Left colon (tissue), 2 donors: ENCODE results near the gene HDAC3. TPM values are rescaled to one million over a fixed set of nuclear protein-coding genes. Genes with fewer than 3 reads are reported as not detected.

Experiments
- ATAC-seq: fragments of 200-7000 bp; cut with Tn5 transposase; one replicate; pipeline ENCODE4 v1.9.1; 2020; ENCODE audit warnings: mild to moderate bottlenecking, moderate library complexity
- DNase-seq, 2 donors: peaks; one replicate each; pipeline ENCODE4 v3.0.0-alpha.2; 2020
- intact Hi-C, 2 donors: fragments of 100-400 bp; cut with DNase I in 1 of 2; cut with micrococcal nuclease in 1 of 2; formaldehyde crosslinking; loops; one replicate each; pipeline versions ENCODE4 v1.11.2 to v1.14.0; 2022; cut with DNase I, micrococcal nuclease
- total RNA-seq, 2 donors: library from RNA; stranded (reverse); fragmentation: NEBNext Ultra II Directional; extraction: Animal tissue kit (Norgen Biotek cat#: 25700); gene quantifications; one replicate each; pipeline ENCODE4 v1.2.1, GENCODE V29; 2021
- donor health status: DM: no; HTN: no; CAD: no.
- donor health status: DM: yes; HTN: yes; CAD: no.

The HDAC3 gene
- total RNA-seq, 2 donors from 2014 or later, result 37.8 to 40.5 TPM

GRCh38 chr5:141664733-141665461, 28.2 kb upstream of the HDAC3 start:
- ATAC-seq (peak; percentile 96), DNase-seq (peak; percentile 74 to 87)
- intact Hi-C loops, result no loop called here

GRCh38 chr5:141663506-141663905, 26.9 kb upstream of the HDAC3 start:
- intact Hi-C loops, result no loop called here
- ATAC-seq, result no peak

DNA sequence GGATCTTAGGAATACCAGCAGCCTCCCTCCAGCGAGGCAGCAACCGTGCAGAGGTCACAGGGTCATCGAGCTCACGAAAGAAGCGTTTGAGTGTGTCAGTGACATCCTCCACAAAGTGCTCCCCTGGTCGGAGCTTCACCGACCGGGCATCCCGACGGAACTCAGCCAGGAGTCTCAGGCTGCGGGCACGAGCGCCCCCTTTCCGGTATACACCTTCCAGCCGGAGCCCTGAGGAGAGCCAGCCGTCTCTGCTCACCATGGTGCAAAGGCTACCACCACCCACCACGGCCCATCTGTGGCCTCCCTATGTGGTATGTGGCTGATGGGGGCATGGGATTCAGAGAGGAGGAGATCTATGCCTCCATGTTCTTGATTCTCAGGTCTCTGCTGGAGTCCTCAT, 25.4 kb upstream of the HDAC3 start:
- DNase-seq, result no peak
- no peak for ATAC-seq
- intact Hi-C loops, result no loop called here

More at GRCh38 chr5:141663506-141663905, 26.9 kb upstream of the HDAC3 start:
- no peak for DNase-seq

- ATAC-seq (no peak), DNase-seq (no peak)
- intact Hi-C loops, result no loop called here
Observed at GRCh38 chr5:141657937-141658545, 21.4 kb upstream of the HDAC3 start.

GRCh38 chr5:141657404-141657803, 20.8 kb upstream of the HDAC3 start:
- ATAC-seq, result no peak
- DNase-seq, result no peak
- intact Hi-C loops, result no loop called here

DNA sequence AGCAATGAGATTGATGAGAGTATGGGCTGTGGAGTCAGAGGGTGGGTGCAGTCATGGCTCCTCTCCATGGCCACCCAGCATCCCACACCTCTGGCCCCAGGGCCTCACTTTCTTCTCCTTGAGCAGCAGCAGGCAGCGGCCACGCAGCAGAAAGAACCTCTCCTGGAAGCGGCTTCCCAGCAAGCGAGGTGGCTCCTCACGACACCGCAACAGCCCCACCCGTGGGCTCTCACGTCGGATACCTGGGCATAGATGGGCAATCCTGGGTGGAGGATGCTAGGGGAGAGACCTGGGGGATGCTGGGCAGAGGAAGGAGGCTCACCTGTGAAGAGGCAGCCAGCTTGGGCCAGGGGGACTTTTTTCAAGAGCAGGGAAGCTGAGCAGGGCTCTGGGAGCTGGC, 19.7 kb upstream of the HDAC3 start:
- no peak for ATAC-seq
- intact Hi-C loops, result no loop called here
- no peak for DNase-seq

DNA sequence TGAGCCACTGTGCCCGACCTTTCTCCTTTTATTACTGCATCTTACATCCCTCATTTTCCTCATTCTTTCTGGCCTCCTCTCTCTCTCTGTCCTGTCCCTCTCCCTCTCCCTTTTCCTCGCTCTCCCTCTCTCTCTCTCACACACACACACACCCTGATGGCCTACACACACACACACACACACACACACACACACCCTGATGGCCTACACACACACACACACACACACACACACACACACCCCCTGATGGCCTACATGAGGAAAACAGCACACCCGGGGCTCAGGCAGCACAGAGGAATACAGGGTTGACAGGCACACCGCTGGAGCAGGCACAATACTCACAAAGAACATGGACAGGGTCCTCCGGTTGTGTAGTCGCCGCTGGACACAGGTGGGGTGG, 18.4 kb upstream of the HDAC3 start:
- ATAC-seq (no peak), DNase-seq (no peak)
- intact Hi-C loops, result no loop called here

DNA sequence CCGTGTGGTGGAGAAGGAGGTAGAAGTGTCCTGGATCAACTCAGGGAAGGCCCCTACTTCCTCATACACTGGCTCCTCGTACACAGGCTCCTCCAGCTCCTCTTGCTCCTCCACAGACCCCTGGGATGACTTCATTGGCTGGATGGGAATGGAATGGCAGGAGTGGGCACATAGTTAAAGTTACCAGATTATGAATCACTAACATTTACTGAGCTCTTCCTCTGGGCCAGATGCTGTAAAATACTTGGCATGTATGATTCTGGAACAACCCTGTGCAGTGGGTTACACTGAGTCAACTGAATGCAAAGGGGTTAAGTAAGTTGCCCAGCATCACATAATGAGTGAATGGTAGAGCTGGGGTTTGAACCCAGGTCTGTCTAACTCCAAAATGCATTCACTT, 17.6 kb upstream of the HDAC3 start:
- intact Hi-C loops, result no loop called here
- ATAC-seq, result no peak
- no peak for DNase-seq

DNA sequence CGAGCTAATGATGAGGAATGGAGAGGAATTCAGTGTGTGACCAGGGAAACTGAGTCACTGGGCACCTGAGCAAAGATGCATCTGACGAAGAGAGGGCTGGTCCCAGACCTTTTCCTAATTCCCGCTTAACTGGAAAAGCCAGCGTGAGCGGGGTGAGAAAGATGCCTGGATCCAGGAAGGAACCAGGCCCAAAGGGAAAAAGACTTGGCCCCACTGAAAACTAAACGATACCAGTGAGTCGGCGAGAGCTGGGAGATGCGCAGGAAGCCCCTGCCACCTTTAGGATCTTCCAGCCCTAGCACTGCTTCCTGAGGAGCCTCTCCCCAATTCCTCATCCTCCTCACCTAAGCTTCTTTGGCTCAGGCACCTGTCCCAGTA, 15.1 kb upstream of the HDAC3 start:
- ATAC-seq, result peak; percentile 12
- intact Hi-C loops, result no loop called here

DNA sequence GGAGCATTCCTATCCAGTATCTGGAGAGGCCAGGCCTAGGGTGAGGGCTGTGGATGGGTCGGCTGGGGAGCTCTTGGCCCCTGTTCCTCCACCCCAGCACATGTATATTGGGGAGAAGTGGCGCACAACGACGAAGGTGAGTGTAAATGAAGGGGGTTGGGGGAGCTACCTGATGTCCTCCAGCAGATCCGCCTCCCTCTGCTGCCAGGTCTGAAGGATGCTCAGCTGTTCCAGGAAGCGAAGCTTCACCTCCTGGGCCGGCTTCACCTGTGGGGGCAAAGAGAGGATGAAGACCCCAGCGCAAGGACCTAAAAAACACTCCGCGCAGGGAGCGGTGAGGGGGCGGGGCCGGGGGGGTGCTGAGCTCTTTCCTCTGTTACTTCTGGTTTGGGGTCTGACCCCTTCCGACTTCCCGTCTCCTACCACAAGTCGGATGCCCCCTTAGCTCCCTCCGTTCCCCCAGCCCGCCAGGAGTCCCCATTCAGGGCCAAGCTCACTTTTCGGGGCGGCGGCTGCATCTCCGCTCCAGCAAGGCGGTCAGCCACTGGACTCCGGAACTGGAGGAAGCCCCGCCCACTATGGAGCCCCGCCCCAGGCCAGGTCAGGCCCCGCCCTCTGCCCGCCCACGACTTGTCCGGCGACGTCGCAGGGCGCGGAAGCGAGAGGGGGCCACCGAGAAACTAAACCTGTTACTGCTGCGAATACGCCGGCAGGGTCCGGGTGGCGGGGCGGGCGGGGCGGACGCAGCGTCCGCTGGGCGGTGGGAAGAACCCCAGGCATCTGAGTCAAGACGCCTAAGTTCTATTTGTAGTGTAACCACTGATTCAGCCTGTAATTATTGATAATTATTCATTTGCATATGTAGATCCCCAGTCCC, 14.4 kb upstream of the HDAC3 start, which contains the start of gene FCHSD1:
TSS of gene FCHSD1 (minus strand) at position 568 of the 877 bp plus-strand sequence. CDS start at position 518, 50 bp downstream.
- intact Hi-C loops, result no loop called here
- ATAC-seq (peak; percentile 99), DNase-seq (peak; percentile 89 to 94)

More for the DNA sequence above, 15.1 kb upstream of the HDAC3 start:
- DNase-seq, result peak in 1 of 2 donors; percentile 30

- intact Hi-C loops, result no loop called here
- DNase-seq (no peak), ATAC-seq (no peak)
Observed at GRCh38 chr5:141649972-141650371, 13.3 kb upstream of the HDAC3 start.

DNA sequence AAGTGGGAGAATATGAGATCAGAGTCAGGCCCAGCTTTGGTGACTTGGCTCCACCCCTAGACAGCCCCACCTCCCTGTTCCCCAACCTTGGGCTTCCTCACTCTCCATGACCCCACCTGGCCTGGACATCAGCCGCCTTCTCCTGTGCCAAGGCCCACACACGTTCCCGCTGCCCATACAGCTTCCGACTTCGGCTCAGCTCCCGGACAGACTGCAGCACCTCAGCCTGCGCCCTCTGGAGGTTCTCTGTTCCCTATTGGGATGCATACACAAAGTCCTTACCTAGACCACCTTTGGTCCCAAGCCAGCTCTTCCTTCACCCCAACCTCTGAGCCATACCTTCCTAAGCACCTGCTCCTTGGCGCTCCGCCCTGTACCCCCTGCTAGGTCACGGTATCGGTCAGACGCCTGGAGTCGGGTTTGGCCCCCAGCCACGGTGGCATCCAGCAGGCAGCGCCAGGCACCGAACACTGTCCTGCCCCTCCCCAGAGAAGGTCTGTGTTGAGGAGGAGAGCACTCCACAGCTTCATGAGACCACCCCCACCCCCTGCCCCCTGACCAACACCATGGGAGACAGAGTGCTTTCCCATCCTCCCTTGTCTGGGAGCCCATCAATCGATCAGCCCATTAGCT, 12.5 kb upstream of the HDAC3 start:
- intact Hi-C loops, result no loop called here
- DNase-seq, result no peak
- no peak for ATAC-seq

DNA sequence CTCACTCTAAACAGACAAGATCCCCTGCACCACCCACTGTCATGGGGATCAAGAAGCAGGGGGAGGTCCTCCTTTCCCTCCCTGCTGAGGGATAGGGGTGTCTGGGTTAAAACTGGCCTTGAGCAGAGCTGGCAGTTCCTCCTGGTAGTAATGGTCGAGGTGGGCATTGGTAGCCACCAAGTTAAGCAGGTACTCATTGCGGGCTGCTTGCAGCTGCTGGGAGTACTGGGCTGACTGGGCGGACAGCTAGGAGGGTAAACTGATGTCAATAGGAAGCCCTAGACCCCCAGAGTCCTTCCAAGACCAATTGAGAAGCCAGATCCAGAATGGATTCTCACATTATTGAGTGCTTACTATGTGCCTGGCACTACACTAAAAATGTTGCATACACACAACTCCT, 11.2 kb upstream of the HDAC3 start:
- DNase-seq (no peak), ATAC-seq (no peak)
- intact Hi-C loops, result no loop called here

- intact Hi-C loops, result no loop called here
- no peak for DNase-seq
- no peak for ATAC-seq
Observed at GRCh38 chr5:141647242-141647641, 10.6 kb upstream of the HDAC3 start.

- intact Hi-C loops, result no loop called here
- ATAC-seq (no peak), DNase-seq (no peak)
Observed at GRCh38 chr5:141646026-141646425, 9.4 kb upstream of the HDAC3 start.

- intact Hi-C loops, result no loop called here
- no peak for ATAC-seq
- no peak for DNase-seq
Observed at GRCh38 chr5:141641634-141642267, 5.1 kb upstream of the HDAC3 start.

- DNase-seq, result no peak
- no peak for ATAC-seq
- intact Hi-C loops, result no loop called here
Observed at GRCh38 chr5:141640698-141641097, 4.0 kb upstream of the HDAC3 start.

DNA sequence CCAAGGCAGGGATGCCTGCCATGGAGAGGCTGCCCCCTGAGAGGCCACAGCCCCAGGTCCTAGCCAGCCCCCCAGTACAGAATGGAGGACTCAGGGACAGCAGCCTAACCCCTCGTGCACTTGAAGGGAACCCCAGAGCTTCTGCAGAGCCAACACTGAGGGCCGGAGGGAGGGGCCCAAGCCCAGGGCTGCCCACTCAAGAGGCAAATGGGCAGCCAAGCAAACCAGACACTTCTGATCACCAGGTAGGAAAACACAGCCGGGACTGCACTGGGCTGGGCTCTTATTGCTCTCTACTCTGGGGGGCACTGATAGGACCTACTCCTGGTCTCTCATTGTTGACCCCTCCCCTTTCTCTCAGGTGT, 3.4 kb upstream of the HDAC3 start:
- intact Hi-C loops, result no loop called here
- ATAC-seq, result no peak

More for the DNA sequence above, 3.4 kb upstream of the HDAC3 start:
- DNase-seq, result no peak
